HEK293 (cell line): ENCODE results near the gene CCDC195.

Experiments used
- CTCF ChIA-PET: fragments of 350-600 bp; formaldehyde crosslinking; extraction: SDS; loops from one replicate; lab custom pipeline; 2021; ENCODE audit warnings: antibody characterized with exemption; lab: Yijun Ruan, JAX
- POLR2A ChIA-PET: fragments of 300-600 bp; formaldehyde crosslinking; extraction: SDS; loops from one replicate; lab custom pipeline; 2020; ENCODE audit warnings: antibody characterized with exemption, inconsistent platforms; lab: Yijun Ruan, JAX
- H3K27ac ChIP-seq: fragments of 200-500 bp; sonication (Bioruptor generic); 2 replicates; pipeline ENCODE4 v1.5.1; 2014; ENCODE audit warnings: low read depth, low read length, control low read depth, inconsistent platforms; ENCODE audit errors: extremely low read depth
- H3K36me3 ChIP-seq, 2 experiments: fragments of 200-500 bp in 1 of 2; sonication (Bioruptor generic) in 1 of 2; 1 replicate in 1 of 2; 2 replicates in 1 of 2; pipeline ENCODE4 v1.5.1; 2014 to 2017; ENCODE audit warnings: inconsistent platforms in 2 of 2, low read length in 2 of 2; ENCODE audit not compliant: control insufficient read depth in 2 of 2, insufficient read depth in 1 of 2
- H3K4me1 ChIP-seq: fragments of 200-500 bp; sonication (Bioruptor generic); 2 replicates; pipeline ENCODE4 v1.5.1; 2014; ENCODE audit warnings: mild to moderate bottlenecking, low read length, inconsistent platforms; ENCODE audit not compliant: control insufficient read depth, insufficient read depth
- H3K4me3 ChIP-seq: 2 replicates; pipeline ENCODE4 v1.5.1; 2011; ENCODE audit warnings: low read depth, mild to moderate bottlenecking, control low read depth, low read length, moderate library complexity
- H3K9me3 ChIP-seq: fragments of 200-500 bp; sonication (Bioruptor generic); 2 replicates; pipeline ENCODE4 v1.5.1; 2014; ENCODE audit warnings: low read depth, low read length, inconsistent platforms; ENCODE audit not compliant: control insufficient read depth, insufficient read depth
- GLI2 ChIP-seq: fragments of 450-650 bp; formaldehyde crosslinking; IDR thresholded peaks from 2 replicates; pipeline ENCODE4; 2017; ENCODE audit warnings: missing biosample characterization, missing genetic modification characterization, low read depth, borderline replicate concordance
- KLF7 ChIP-seq: fragments of 450-650 bp; formaldehyde crosslinking; IDR thresholded peaks from 2 replicates; pipeline ENCODE4 v1.5.1; 2016; ENCODE audit warnings: missing biosample characterization, missing genetic modification characterization, borderline replicate concordance
- MYNN ChIP-seq: fragments of 450-650 bp; formaldehyde crosslinking; IDR thresholded peaks from 2 replicates; pipeline ENCODE4 v1.5.1; 2016; ENCODE audit warnings: missing biosample characterization, missing genetic modification characterization, borderline replicate concordance
- PRDM1 ChIP-seq: fragments of 450-650 bp; formaldehyde crosslinking; IDR thresholded peaks from 2 replicates; pipeline ENCODE4; 2016; ENCODE audit warnings: missing biosample characterization, missing genetic modification characterization
- REPIN1 ChIP-seq: fragments of 450-650 bp; formaldehyde crosslinking; IDR thresholded peaks from 2 replicates; pipeline ENCODE4 v1.5.1; 2017; ENCODE audit warnings: missing biosample characterization, missing genetic modification characterization, low read depth
- SCRT2 ChIP-seq: fragments of 450-650 bp; formaldehyde crosslinking; IDR thresholded peaks from 2 replicates; pipeline ENCODE4 v1.5.1; 2016; ENCODE audit warnings: missing biosample characterization, missing genetic modification characterization
- TRIM28 ChIP-seq: IDR thresholded peaks from 2 replicates; pipeline ENCODE4 v1.6.1; 2011; ENCODE audit warnings: low read length, control low read depth, borderline replicate concordance
- ZBTB1 ChIP-seq: fragments of 450-650 bp; formaldehyde crosslinking; IDR thresholded peaks from 2 replicates; pipeline ENCODE4 v1.5.1; 2016; ENCODE audit warnings: missing biosample characterization, missing genetic modification characterization
- ZBTB17 ChIP-seq: fragments of 450-650 bp; formaldehyde crosslinking; IDR thresholded peaks from 2 replicates; pipeline ENCODE4 v1.5.1; 2016; ENCODE audit warnings: missing biosample characterization, missing genetic modification characterization
- ZBTB21 ChIP-seq: fragments of 450-650 bp; formaldehyde crosslinking; IDR thresholded peaks from 2 replicates; pipeline ENCODE4 v1.5.1; 2017; ENCODE audit warnings: missing biosample characterization, missing genetic modification characterization
- ZFHX2 ChIP-seq: fragments of 450-650 bp; formaldehyde crosslinking; conservative IDR thresholded peaks from 2 replicates; pipeline ENCODE4 v1.5.1; 2016; ENCODE audit warnings: missing biosample characterization, missing genetic modification characterization
- ZFP37 ChIP-seq: fragments of 450-650 bp; formaldehyde crosslinking; IDR thresholded peaks from 2 replicates; pipeline ENCODE4 v1.5.1; 2016; ENCODE audit warnings: missing biosample characterization, missing genetic modification characterization
- ZFP41 ChIP-seq: fragments of 450-650 bp; formaldehyde crosslinking; IDR thresholded peaks from 2 replicates; pipeline ENCODE4 v1.5.1; 2016; ENCODE audit warnings: missing biosample characterization, missing genetic modification characterization, borderline replicate concordance
- ZIC2 ChIP-seq: fragments of 450-650 bp; formaldehyde crosslinking; IDR thresholded peaks from 2 replicates; pipeline ENCODE4 v1.5.1; 2016; ENCODE audit warnings: missing biosample characterization, missing genetic modification characterization
- ZNF16 ChIP-seq: fragments of 450-650 bp; formaldehyde crosslinking; IDR thresholded peaks from 2 replicates; pipeline ENCODE4 v1.5.1; 2016; ENCODE audit warnings: low read depth, missing biosample characterization, missing genetic modification characterization
- ZNF174 ChIP-seq: fragments of 450-650 bp; formaldehyde crosslinking; IDR thresholded peaks from 2 replicates; pipeline ENCODE4 v1.5.0; 2017; ENCODE audit warnings: missing biosample characterization, mild to moderate bottlenecking, missing genetic modification characterization
- ZNF202 ChIP-seq: fragments of 450-650 bp; formaldehyde crosslinking; IDR thresholded peaks from 2 replicates; pipeline ENCODE4 v1.5.1; 2016; ENCODE audit warnings: missing biosample characterization, missing genetic modification characterization, borderline replicate concordance
- ZNF23 ChIP-seq: fragments of 450-650 bp; formaldehyde crosslinking; IDR thresholded peaks from 2 replicates; pipeline ENCODE4 v1.5.1; 2016; ENCODE audit warnings: missing biosample characterization, missing genetic modification characterization, borderline replicate concordance
- ZNF37A ChIP-seq: fragments of 450-650 bp; IDR thresholded peaks from 2 replicates; pipeline ENCODE4 v1.5.1; 2018; ENCODE audit warnings: missing biosample characterization, missing genetic modification characterization
- ZNF558 ChIP-seq: fragments of 450-650 bp; formaldehyde crosslinking; IDR thresholded peaks from 2 replicates; pipeline ENCODE4 v1.5.1; 2016; ENCODE audit warnings: missing biosample characterization, missing genetic modification characterization
- ZNF707 ChIP-seq: fragments of 450-650 bp; formaldehyde crosslinking; IDR thresholded peaks from 2 replicates; pipeline ENCODE4 v1.5.1; 2016; ENCODE audit warnings: missing biosample characterization, missing genetic modification characterization
- TF ChIP-seq, protein P1 (sequence below): fragments of 450-650 bp; formaldehyde crosslinking; IDR thresholded peaks from 2 replicates; pipeline ENCODE4 v1.5.1; 2017; ENCODE audit warnings: missing biosample characterization, mild to moderate bottlenecking, missing genetic modification characterization, moderate library complexity
- TF ChIP-seq, protein P2 (sequence below): fragments of 450-650 bp; formaldehyde crosslinking; IDR thresholded peaks from 2 replicates; pipeline ENCODE4 v1.5.1; 2017; ENCODE audit warnings: missing biosample characterization, missing genetic modification characterization
- TF ChIP-seq, protein P3 (sequence below): fragments of 450-650 bp; formaldehyde crosslinking; IDR thresholded peaks from 2 replicates; pipeline ENCODE4 v1.5.1; 2016; ENCODE audit warnings: missing biosample characterization, missing genetic modification characterization

CCDC195 gene

DNA sequence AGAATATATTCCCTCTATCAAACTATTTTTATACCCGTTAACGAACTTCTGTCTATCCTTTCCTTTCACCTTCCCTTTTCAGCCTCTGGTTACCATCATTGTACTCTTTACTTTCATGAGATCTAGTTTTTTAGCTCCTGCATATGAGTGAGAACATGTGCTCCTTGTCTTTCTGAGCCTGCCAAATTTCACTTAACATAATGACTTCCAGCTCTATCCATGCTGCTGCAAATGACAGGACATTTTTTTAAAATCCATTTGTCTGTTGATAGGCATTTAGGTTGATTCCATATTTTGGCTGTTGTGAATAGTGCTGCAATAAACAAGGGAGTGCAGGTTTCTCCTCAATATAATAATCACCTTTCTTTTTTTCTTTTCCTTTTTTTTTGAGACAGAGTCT is 8.2 kb upstream of the CCDC195 start:
- Histone ChIP-seq H3K9me3 (no peaks in the 10 kb centered on the region; the same call in 1 of the 2 replicates), H3K4me3 (no peak overlapping the region), H3K27ac (no peak overlapping the region), H3K4me1 (no peaks in the 10 kb centered on the region), H3K36me3 (no peaks in the 10 kb centered on the region)
- ChIA-PET CTCF (interaction anchor here (1.7 kb wide), 1 partner anchor 10 kb away, joined by 4 read pairs; no protein-coding TSS in a partner anchor), POLR2A (no interaction called here)
- no peak for TF ChIP-seq ZNF707 (tag by site-specific recombination)
- TF ChIP-seq, protein P1, sequence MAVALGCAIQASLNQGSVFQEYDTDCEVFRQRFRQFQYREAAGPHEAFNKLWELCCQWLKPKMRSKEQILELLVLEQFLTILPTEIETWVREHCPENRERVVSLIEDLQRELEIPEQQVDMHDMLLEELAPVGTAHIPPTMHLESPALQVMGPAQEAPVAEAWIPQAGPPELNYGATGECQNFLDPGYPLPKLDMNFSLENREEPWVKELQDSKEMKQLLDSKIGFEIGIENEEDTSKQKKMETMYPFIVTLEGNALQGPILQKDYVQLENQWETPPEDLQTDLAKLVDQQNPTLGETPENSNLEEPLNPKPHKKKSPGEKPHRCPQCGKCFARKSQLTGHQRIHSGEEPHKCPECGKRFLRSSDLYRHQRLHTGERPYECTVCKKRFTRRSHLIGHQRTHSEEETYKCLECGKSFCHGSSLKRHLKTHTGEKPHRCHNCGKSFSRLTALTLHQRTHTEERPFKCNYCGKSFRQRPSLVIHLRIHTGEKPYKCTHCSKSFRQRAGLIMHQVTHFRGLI (tag by site-specific recombination), result no peak
- no peak for TF ChIP-seq MYNN (tag by site-specific recombination)
- TF ChIP-seq ZBTB1 (tag by site-specific recombination), result no peak
- no peak for TF ChIP-seq REPIN1
- TF ChIP-seq GLI2 (tag by site-specific recombination), result no peak
- TF ChIP-seq ZFHX2, result no peak
- TF ChIP-seq, all 188 proteins: peak for 0

DNA sequence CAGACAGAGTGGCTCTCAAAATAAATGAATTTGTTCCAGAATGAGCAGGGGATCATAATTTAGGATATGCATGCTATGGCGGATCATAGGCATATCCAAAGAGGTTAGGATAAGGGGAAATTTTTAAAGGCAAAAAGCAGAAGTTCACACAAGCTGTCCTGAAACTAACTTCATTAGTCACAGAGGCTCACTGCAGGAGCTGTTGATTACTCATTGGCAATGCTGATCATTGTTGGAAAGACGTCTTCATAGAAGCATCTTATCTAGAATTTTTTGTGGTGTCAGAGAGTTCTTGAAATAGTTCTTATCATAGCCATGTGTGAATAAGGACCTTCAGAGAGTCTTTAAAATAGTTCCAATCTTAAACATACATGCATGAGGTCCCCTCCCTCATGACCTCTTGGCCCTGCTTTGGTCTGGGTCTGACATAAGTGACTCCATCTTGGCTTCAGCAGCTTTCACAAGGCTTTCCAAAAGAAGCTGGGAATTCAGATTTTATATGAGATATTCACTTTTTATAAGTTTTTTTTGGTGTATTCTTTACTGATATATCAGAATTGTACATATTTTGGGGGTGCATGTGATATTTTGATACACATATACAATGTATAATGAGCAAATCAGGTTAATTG is 7.5 kb upstream of the CCDC195 start:
- Histone ChIP-seq H3K9me3 (no peaks in the 10 kb centered on the region; the same call in 1 of the 2 replicates), H3K27ac (no peak overlapping the region), H3K4me3 (no peak overlapping the region), H3K36me3 (no peaks in the 10 kb centered on the region), H3K4me1 (no peaks in the 10 kb centered on the region)
- CTCF ChIA-PET, result interaction anchor here (0.6 to 1.7 kb wide), 3 partner anchors 11 to 99 kb away, joined by 3 to 4 read pairs (median 4); no protein-coding TSS in a partner anchor
- POLR2A ChIA-PET, result no interaction called here
- no peak for TF ChIP-seq ZNF202
- TF ChIP-seq ZIC2 (tag by site-specific recombination), result no peak
- TF ChIP-seq ZFP41 (tag by site-specific recombination), result no peak

DNA sequence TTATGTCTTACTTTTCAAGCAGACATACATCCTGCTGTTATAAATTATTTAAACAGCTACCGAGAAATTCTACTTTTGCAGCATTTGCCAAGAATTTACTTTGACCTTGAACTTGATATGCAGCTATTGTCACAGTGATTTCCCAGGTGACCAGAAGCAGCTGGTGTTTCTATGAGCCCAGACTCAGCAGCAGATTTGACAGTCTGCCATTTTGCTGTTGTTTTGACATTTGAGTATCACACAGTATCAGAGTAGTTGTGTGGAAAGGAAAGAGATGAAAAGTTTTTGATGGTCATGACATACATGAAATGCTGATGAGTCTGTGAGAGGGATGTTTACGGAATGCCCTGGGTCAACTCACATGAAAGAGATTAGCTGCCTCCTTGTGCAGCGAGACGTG is 6.6 kb upstream of the CCDC195 start:
- H3K9me3 ChIP-seq, result no peaks in the 10 kb centered on the region
- no peak for TF ChIP-seq KLF7 (tag by site-specific recombination)
- TF ChIP-seq, protein P2, sequence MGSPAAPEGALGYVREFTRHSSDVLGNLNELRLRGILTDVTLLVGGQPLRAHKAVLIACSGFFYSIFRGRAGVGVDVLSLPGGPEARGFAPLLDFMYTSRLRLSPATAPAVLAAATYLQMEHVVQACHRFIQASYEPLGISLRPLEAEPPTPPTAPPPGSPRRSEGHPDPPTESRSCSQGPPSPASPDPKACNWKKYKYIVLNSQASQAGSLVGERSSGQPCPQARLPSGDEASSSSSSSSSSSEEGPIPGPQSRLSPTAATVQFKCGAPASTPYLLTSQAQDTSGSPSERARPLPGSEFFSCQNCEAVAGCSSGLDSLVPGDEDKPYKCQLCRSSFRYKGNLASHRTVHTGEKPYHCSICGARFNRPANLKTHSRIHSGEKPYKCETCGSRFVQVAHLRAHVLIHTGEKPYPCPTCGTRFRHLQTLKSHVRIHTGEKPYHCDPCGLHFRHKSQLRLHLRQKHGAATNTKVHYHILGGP, result no peak
- no peak for TF ChIP-seq ZNF23 (tag by site-specific recombination)
- no peak for TF ChIP-seq ZBTB17 (tag by site-specific recombination)
- TF ChIP-seq ZBTB21 (tag by site-specific recombination), result no peak
- TF ChIP-seq SCRT2 (tag by site-specific recombination), result no peak
- no peak for TF ChIP-seq TRIM28
- TF ChIP-seq ZNF558 (tag by site-specific recombination), result no peak
- no peak for TF ChIP-seq ZNF174 (tag by site-specific recombination)
- TF ChIP-seq ZFP37, result no peak
- TF ChIP-seq PRDM1 (tag by site-specific recombination), result no peak
- no peak for TF ChIP-seq ZNF16 (tag by site-specific recombination)
- TF ChIP-seq ZNF37A (tag by site-specific recombination), result no peak
- TF ChIP-seq, protein P3, sequence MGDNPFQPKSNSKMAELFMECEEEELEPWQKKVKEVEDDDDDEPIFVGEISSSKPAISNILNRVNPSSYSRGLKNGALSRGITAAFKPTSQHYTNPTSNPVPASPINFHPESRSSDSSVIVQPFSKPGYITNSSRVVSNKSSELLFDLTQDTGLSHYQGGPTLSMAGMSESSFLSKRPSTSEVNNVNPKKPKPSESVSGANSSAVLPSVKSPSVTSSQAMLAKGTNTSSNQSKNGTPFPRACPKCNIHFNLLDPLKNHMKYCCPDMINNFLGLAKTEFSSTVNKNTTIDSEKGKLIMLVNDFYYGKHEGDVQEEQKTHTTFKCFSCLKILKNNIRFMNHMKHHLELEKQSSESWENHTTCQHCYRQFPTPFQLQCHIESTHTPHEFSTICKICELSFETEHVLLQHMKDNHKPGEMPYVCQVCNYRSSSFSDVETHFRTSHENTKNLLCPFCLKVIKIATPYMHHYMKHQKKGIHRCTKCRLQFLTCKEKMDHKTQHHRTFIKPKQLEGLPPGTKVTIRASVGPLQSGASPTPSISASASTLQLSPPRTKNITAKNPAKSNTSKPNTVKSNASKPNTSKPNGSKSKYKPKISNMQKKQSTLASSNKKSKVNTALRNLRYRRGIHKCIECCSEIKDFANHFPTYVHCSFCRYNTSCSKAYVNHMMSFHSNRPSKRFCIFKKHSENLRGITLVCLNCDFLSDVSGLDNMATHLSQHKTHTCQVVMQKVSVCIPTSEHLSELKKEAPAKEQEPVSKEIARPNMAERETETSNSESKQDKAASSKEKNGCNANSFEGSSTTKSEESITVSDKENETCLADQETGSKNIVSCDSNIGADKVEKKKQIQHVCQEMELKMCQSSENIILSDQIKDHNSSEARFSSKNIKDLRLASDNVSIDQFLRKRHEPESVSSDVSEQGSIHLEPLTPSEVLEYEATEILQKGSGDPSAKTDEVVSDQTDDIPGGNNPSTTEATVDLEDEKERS (tag by site-specific recombination), result no peak
- ChIA-PET CTCF (interaction anchor here (0.6 kb wide), 3 partner anchors 16 to 913 kb away, joined by 3 to 4 read pairs (median 3); no protein-coding TSS in a partner anchor), POLR2A (no interaction called here)
- H3K4me3 ChIP-seq, result no peak overlapping the region
- H3K4me1 ChIP-seq, result no peaks in the 10 kb centered on the region
- H3K36me3 ChIP-seq, result no peaks in the 10 kb centered on the region
- no peak overlapping the region for H3K27ac ChIP-seq
